ENCODE measurements around the gene TMEM258.

- TF ChIP-seq TCF12 (IDR thresholded peaks at IDR 0.05; ENCODE audit: low read depth) (no peak), TEAD4 (IDR thresholded peaks at IDR 0.05) (no peak), RAD21 (IDR thresholded peaks at IDR 0.05; ENCODE audit: low read depth) (no peak)
Measured at GRCh38 chr11:61795876-61796526, 3.6 kb upstream of the TMEM258 start.

Measured in Ishikawa (cell line).